Measurements from ENCODE around the gene ZDHHC6.
A peak's percentile ranks its signal among the peaks of the same experiment; 100 is the strongest.

Gene ZDHHC6

DNA sequence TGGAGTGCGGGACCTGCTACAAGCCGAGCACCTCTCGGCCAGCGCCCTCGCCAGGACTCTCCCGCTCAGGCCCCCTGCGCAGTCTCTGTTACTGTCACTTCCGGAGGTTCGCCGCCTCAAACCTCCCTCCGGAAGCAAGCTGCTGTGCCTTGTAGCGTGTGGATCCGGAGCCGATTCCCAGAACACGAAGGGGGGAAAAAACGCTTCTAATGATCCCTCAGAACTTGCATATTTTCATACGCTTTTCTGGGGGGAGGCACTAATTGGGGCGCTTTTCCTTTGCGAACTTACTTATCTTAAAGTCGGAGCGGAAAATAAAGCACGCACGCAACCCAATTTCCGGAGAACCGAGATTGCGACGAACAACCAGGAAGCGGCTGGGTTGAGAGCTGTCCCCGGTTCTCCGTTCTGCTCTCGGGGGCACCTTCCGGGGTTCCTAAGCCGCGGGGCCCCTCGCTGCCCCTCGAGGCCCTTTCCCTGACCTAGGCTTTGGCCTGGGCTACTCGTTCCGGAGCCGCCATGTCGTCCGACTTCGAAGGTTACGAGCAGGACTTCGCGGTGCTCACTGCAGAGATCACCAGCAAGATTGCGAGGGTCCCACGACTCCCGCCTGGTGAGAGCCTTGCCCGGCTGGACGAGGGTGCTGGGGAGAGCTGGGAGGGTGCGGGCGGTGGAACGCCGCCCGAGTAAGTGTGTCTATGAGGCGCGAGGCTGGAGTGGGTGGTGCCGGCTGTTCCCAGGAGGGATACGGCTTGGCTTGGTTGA is at the start of gene ZDHHC6, which contains the start of gene VTI1A:
ZDHHC6 (minus strand) TSS at position 60 of the 765 bp plus-strand sequence. CDS start 1,478 bp downstream, outside the sequence.
VTI1A (plus strand) TSS at position 361 of the 765 bp plus-strand sequence; CDS start at position 520, 159 bp downstream.
- H3K27me3 ChIP-seq: no peaks in the 10 kb centered on the region
- H3K27ac ChIP-seq: peak within 1 kb of the TSS; percentile 86 to 87
- H3K36me3 ChIP-seq: peaks cover 0 to 15% (median 9%) of the 10 kb centered on the region in 3 donors
- TF ChIP-seq, protein P1, sequence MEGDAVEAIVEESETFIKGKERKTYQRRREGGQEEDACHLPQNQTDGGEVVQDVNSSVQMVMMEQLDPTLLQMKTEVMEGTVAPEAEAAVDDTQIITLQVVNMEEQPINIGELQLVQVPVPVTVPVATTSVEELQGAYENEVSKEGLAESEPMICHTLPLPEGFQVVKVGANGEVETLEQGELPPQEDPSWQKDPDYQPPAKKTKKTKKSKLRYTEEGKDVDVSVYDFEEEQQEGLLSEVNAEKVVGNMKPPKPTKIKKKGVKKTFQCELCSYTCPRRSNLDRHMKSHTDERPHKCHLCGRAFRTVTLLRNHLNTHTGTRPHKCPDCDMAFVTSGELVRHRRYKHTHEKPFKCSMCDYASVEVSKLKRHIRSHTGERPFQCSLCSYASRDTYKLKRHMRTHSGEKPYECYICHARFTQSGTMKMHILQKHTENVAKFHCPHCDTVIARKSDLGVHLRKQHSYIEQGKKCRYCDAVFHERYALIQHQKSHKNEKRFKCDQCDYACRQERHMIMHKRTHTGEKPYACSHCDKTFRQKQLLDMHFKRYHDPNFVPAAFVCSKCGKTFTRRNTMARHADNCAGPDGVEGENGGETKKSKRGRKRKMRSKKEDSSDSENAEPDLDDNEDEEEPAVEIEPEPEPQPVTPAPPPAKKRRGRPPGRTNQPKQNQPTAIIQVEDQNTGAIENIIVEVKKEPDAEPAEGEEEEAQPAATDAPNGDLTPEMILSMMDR (IDR thresholded peaks at IDR 0.05): no peak
- intact Hi-C loops (cut with DNase I; ENCODE audit: low total_unique reads): no loop called here
- H3K4me1 ChIP-seq: peaks cover 0 to 29% (median 24%) of the 10 kb centered on the region in 4 donors
- H3K4me3 ChIP-seq: peak within 1 kb of the TSS; percentile 71 to 96
- H3K9me3 ChIP-seq: no peaks in the 10 kb centered on the region
- peak; percentile 79 to 87 for DNase-seq

GRCh38 chr10:112492736-112493135 is 46.0 kb upstream of the ZDHHC6 start:
- Histone ChIP-seq H3K4me1 (peaks cover 0 to 14% (median 6%) of the 10 kb centered on the region in 4 donors), H3K9me3 (no peaks in the 10 kb centered on the region), H3K36me3 (no peaks in the 10 kb centered on the region), H3K27me3 (no peaks in the 10 kb centered on the region), H3K4me3 (no peak overlapping the region), H3K27ac (no peak overlapping the region)
- no peak for DNase-seq
- intact Hi-C loops (cut with DNase I; ENCODE audit: low total_unique reads): no loop called here
- TF ChIP-seq, protein P1 (IDR thresholded peaks at IDR 0.05): no peak

- Histone ChIP-seq H3K9me3 (no peaks in the 10 kb centered on the region), H3K27ac (no peak overlapping the region), H3K4me3 (no peak overlapping the region), H3K27me3 (no peaks in the 10 kb centered on the region), H3K4me1 (peaks cover 0 to 14% (median 6%) of the 10 kb centered on the region in 4 donors), H3K36me3 (no peaks in the 10 kb centered on the region)
- intact Hi-C loops (cut with DNase I; ENCODE audit: low total_unique reads): no loop called here
- TF ChIP-seq, protein P1 (IDR thresholded peaks at IDR 0.05): no peak
- no peak for DNase-seq
These were observed 44.4 kb upstream of the ZDHHC6 start for GRCh38 chr10:112491144-112491543.

DNA sequence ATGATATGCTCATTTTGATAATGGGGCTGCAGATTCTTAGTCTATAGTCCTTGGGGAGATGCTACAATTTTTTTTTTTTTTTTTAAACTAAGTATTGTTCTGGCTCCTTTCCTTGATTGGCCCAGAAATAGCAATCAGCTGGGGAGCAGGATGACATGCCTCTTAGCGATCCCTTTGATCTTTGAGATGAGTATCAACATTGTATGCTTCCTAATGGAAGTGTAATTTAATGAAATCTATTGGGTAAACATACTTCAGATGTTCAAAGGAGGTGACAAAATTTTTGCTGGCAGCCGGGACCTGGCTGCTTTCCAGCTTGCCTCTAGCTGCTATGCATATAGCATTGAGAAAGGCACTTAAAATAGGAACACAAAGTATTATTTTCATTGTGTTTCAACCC is 43.8 kb upstream of the ZDHHC6 start:
- intact Hi-C loops (cut with DNase I; ENCODE audit: low total_unique reads): no loop called here

GRCh38 chr10:112487964-112488363 is 41.2 kb upstream of the ZDHHC6 start:
- TF ChIP-seq, protein P1 (IDR thresholded peaks at IDR 0.05): no peak
- intact Hi-C loops (cut with DNase I; ENCODE audit: low total_unique reads): no loop called here
- no peak for DNase-seq

More for the DNA sequence above, 43.8 kb upstream of the ZDHHC6 start:
- Histone ChIP-seq H3K27ac (no peak overlapping the region), H3K4me1 (peaks cover 0 to 14% (median 6%) of the 10 kb centered on the region in 4 donors), H3K36me3 (no peaks in the 10 kb centered on the region), H3K4me3 (no peak overlapping the region), H3K9me3 (no peaks in the 10 kb centered on the region), H3K27me3 (no peaks in the 10 kb centered on the region)
- TF ChIP-seq, protein P1 (IDR thresholded peaks at IDR 0.05): no peak
- no peak for DNase-seq

More at GRCh38 chr10:112487964-112488363, 41.2 kb upstream of the ZDHHC6 start:
- Histone ChIP-seq H3K36me3 (no peaks in the 10 kb centered on the region), H3K27ac (no peak overlapping the region), H3K27me3 (no peaks in the 10 kb centered on the region), H3K9me3 (no peaks in the 10 kb centered on the region), H3K4me3 (no peak overlapping the region), H3K4me1 (peaks cover 0 to 14% (median 6%) of the 10 kb centered on the region in 4 donors)

Measured in tibial artery (tissue), 4 donors.